H1 (cell line): ENCODE measurements around the gene NADSYN1.

Experiments
- CEBPB ChIP-seq: IDR thresholded peaks from 2 replicates; pipeline ENCODE4 v1.6.1; 2012; ENCODE audit warnings: low read depth, low read length
- CTCF ChIP-seq, 3 experiments: IDR thresholded peaks; 1 replicate in 2 of 3; 2 replicates in 1 of 3; pipeline versions ENCODE4 v1.5.1 to v1.6.1; 2011; ENCODE audit warnings: low read length in 3 of 3, mild to moderate bottlenecking in 3 of 3, inconsistent platforms in 2 of 3, low read depth in 1 of 3, moderate library complexity in 1 of 3; ENCODE audit not compliant: insufficient read depth in 1 of 3; ENCODE audit errors: control extremely low read depth in 1 of 3
- E2F6 ChIP-seq: IDR thresholded peaks from 2 replicates; pipeline ENCODE4 v1.6.1; 2012; ENCODE audit warnings: inconsistent platforms
- KDM5A ChIP-seq: fragments of 200-600 bp; IDR thresholded peaks from 2 replicates; pipeline ENCODE4 v1.7.1; 2012; ENCODE audit warnings: mild to moderate bottlenecking, low read length, inconsistent platforms, mixed read lengths
- MAX ChIP-seq: IDR thresholded peaks from 2 replicates; pipeline ENCODE4 v1.6.1; 2012; ENCODE audit warnings: inconsistent platforms
- NRF1 ChIP-seq: IDR thresholded peaks from 2 replicates; pipeline ENCODE4 v1.6.1; 2011; ENCODE audit warnings: mild to moderate bottlenecking, low read depth, low read length, improper control_type of control experiment
- POLR2AphosphoS5 ChIP-seq: IDR thresholded peaks from 2 replicates; pipeline ENCODE4 v1.6.1; 2011; ENCODE audit warnings: low read depth, low read length
- RXRA ChIP-seq: IDR thresholded peaks from 2 replicates; pipeline ENCODE4 v1.6.1; 2011; ENCODE audit warnings: low read depth, mild to moderate bottlenecking, low read length, moderate library complexity; ENCODE audit not compliant: insufficient read depth
- ZNF274 ChIP-seq: IDR thresholded peaks from 2 replicates; pipeline ENCODE4 v1.7.0; 2012; ENCODE audit warnings: low read length, borderline replicate concordance; ENCODE audit errors: extremely low read depth

- TF ChIP-seq CTCF (IDR thresholded peaks at IDR 0.05; ENCODE audit: control extremely low read depth in 1 of 3, insufficient read depth in 1 of 3, low read depth in 1 of 3, low read length in 3 of 3): no peak
- no peak for TF ChIP-seq MAX
- TF ChIP-seq RXRA: no peak
- no peak for TF ChIP-seq CEBPB
- no peak for TF ChIP-seq E2F6
- no peak for TF ChIP-seq KDM5A
- no peak for TF ChIP-seq ZNF274
- no peak for TF ChIP-seq POLR2AphosphoS5
- TF ChIP-seq NRF1: no peak
These were observed 34.4 kb upstream of the NADSYN1 start for GRCh38 chr11:71418643-71419042.
